ENCODE results near the gene TBCEL.
A peak's percentile ranks its signal among the peaks of the same experiment; 100 is the strongest.
"Not testable (repeated sequence)": the region's sequence is repeated elsewhere in the genome, so short reads cannot be mapped to it uniquely, and the experiment has no call there.

TBCEL gene, protein sequence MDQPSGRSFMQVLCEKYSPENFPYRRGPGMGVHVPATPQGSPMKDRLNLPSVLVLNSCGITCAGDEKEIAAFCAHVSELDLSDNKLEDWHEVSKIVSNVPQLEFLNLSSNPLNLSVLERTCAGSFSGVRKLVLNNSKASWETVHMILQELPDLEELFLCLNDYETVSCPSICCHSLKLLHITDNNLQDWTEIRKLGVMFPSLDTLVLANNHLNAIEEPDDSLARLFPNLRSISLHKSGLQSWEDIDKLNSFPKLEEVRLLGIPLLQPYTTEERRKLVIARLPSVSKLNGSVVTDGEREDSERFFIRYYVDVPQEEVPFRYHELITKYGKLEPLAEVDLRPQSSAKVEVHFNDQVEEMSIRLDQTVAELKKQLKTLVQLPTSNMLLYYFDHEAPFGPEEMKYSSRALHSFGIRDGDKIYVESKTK

DNA sequence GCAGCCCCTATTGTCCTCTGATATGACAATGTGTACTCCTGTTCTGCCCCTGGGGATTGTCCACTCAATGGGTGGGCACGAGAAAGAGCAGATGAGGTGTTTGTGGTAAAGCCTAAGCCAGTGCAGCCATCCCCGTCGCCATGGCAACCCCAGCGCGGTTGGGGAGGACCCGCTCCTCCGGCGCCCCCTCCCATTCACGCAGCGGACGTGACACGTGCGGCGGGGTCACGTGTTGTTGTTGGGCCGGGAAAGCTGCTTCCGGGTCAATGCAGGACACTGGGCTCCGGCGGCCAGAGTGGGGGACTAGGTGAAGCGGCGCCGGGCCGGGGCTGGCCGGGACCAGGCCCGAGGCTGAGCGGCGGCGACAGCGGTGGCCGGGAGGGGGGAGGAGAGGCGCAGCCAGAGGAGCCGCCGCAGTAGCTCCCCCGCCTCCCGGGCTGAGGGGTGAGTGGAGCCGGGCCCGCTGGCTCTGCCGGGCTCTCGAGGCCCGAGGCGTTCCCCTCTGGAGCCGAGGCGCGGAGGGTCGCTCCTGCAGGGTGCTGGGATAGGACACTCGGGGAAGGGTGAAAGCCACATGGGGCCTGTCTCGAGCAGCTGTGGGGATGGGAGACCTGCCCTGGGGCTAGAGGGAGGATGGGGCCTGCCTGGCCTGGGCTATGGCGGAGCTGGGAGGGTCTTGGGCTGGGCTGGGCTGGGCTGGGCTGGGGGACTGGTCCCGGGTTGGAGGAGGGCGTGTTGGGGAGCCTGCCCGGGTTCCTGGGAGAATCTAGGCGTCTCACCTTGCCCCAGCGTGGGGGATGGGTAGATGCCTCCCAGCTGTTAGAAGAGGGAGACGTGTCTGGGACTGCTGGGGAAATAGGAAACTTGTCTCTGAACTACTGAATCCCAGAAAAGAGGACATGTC, at the start of gene TBCEL:
Gene TBCEL (plus strand): TSS at position 255 of the 904 bp plus-strand sequence. CDS start 21,589 bp downstream, outside the sequence.
- peak; percentile 81 for DNase-seq (ENCODE audit: low read depth)

DNA sequence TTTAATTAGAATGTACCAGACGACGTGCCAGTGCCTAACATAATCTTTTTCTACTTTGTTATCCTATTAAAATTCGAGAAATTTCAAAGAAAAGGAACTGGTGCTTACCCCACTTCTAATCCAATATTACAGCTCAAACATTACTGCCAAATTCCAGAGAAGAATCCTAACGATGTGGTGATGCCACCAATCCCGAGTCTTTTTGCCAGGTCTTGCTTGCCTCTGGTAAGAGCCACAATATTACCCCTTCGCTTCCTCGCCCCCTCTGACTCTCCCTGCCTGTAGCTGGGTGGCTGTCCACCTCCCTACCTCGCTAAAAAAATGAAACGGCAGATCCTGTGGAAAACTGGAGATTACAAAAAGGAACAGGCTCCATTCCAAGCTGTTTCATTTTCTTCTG, 49.4 kb upstream of the TBCEL start:
- DNase-seq (ENCODE audit: low read depth) = no peak

GRCh38 chr11:120974965-120975364, 48.9 kb upstream of the TBCEL start:
- DNase-seq (ENCODE audit: low read depth) = no peak

DNA sequence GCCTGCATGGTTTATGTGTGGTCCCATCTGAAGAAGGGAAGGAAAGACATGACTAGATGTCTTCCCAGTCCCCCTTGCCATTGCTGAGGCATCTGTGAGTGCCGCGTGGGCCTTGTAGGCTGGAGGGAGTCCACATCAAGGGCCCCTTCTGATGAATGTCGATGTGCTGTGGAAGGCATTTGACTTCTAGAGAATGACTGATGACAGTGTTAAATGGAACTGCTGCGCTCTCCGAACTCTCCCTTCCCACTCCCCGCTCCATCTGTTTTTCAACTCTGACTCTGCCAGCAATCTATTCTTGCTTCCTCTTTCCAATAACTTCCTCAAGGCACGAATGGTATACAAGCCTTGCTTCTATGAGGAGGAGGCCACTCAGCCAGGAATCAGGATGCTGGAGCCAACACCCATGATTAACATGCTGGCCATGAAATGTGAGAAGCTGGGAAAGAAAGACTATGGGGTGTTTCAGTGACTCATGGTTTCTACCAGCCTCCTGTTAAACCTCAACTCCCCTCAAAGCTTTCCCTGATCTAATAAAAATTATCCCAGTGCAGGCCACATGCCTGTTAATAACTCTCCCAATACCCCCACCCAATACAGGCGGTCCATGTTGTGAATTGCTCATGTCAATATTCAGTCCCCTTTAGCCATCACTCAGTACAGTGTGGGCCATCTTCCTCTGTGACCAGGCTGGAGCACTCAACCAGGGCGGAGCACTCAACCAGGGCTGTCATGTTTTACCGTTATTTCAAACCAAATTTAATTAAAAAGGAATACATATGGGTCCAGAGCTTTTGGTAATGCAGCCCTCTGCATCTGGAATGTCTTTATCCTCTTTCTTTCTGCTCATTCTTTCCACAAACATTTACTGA, 46.4 kb upstream of the TBCEL start:
- no peak for DNase-seq (ENCODE audit: low read depth)

DNA sequence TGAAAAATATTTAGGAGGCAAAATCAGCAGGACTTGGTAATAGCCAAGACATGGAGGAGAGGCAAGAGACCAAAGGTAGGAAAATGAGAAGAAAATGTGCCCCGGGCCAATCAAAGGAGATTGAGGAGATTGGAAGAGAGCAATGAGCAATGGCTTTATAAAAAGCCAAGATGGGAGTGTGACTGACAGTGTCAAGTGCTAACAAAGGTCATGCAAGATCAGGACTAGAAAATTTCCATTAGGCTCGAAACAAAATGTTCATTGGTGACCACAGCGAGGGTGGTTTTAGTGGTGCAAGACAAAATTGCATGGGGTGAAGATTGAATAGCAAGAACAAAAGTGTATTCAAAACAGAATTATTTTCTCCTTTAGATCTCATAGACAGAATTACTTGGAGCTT, 45.2 kb upstream of the TBCEL start:
- DNase-seq (ENCODE audit: low read depth) = no peak

DNA sequence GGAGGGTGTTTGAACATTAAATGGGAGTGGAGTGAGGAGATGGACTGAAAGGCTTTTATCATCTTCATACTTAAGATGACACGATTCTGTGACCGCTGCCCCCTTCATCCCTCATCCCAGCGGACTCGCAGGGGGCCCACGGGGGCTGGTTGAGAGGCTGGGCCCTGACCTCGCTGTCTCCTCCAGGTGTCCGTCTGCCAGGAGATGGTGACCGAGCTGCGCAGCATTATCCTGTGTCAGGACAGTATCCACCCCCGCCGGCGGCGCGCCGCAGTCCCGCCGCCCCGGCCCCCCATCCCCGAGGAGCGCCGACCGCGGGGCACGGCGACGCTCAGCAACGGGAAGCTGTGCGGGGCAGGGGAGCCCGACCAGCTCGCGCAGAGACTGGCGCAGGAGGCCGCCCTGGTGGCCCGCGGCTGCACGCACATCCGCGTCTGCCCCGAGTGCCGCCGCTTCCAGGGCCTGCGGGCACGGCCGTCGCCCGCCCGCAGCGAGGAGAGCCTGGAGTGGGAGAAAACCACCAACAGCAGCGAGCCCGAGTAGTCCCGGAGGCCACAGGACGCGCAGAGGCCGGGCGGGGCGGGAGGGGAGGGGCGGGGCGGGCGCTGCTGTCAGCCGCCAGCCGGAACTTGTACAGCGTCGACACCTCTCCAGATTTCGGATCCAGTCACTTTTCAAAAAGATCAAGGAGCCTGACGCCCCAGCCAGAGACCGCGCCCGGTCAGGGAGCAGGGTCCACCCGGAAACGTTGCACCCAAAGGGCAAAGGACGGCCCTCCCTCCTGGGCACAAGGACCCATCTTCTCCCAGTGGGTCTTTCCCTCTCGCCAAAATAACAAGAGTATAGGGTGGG, 38.0 kb upstream of the TBCEL start:
- peak; percentile 52 for DNase-seq (ENCODE audit: low read depth)

DNA sequence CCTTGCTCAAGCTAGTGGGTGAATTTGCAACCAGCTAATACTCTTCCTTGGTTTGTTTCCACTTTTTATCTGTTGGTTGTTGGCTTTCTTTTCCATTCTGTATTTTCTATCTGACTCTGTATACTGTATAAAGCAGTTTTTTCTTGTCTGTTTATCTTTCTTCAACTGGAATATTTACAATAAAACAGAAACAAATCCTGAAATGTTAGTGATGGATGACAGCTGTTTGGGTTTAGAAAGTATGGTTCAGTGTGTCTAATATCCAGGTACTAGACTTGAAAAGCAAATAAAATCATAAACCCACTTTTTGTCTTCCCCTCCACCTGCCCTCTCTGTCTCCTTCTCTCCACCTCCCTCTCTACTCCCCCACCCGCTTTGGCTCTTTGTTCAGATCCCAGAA, 35.3 kb upstream of the TBCEL start:
- DNase-seq (ENCODE audit: low read depth) = no peak

DNA sequence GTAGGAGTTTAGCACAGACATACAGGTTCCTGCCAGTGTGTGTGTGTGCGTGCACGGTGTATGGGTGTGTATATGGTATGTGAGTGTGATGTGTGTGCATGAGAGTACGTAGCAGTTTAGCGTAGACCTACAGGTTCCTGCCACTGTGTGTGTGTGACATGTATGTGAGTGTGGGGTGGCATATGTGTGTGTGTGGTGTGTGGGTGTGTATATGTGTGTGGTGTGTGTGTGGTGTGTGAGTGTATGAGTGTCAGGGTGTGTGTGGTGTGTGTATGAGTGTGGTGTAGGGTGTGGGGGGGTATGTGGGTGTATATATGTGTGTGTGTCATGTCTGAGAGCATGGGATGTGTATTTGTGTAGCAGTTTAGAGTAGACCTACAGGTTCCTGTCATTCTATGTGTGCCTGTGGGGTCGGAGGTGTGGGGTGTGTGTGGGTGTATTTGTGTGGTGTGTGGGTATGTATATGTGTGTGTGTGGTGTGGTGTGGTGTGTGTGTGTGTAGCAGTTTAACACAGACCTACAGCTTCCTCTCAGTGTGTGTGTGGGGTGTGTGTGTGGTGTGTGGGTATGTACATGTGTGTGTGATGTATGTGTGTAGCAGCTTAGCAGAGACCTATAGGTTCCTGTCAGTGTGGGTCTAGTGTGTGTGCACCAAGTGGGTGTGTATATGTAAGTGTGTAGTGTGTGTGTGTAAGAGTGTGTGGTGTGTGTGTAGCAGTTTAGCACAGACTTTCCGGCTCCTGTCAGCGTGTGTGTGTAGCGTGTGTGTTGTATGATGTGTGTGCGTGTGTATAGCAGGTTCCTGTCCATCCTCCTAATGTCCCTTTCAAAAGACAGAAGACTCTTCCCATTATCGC, 31.8 kb upstream of the TBCEL start:
- no peak for DNase-seq (ENCODE audit: low read depth)

GRCh38 chr11:120994091-120994859, 29.6 kb upstream of the TBCEL start:
- no peak for DNase-seq (ENCODE audit: low read depth)

- no peak for DNase-seq (ENCODE audit: low read depth)
Measured at GRCh38 chr11:120995184-120995583, 28.7 kb upstream of the TBCEL start.

GRCh38 chr11:120996973-120997372, 26.9 kb upstream of the TBCEL start:
- DNase-seq (ENCODE audit: low read depth) = no peak

DNA sequence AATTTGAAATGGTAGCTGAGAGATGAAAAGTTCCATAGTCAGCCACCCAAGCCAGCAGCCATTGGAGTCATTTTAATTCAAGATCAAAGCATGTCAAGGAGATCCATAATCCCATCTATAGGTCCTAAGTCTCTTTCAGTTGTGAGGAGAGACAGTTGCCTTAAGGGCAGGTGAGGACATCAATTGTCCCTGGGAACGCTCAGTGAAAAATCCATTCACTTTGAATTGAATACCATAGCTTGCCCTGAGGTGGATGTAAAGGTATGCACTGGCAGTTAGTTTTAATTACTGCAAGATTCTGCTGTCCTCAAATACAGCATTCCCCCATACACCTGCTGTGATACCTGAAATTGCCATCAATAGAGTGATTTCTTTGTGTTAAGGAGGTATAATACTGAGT, 25.3 kb upstream of the TBCEL start:
- DNase-seq (ENCODE audit: low read depth) = no peak

DNA sequence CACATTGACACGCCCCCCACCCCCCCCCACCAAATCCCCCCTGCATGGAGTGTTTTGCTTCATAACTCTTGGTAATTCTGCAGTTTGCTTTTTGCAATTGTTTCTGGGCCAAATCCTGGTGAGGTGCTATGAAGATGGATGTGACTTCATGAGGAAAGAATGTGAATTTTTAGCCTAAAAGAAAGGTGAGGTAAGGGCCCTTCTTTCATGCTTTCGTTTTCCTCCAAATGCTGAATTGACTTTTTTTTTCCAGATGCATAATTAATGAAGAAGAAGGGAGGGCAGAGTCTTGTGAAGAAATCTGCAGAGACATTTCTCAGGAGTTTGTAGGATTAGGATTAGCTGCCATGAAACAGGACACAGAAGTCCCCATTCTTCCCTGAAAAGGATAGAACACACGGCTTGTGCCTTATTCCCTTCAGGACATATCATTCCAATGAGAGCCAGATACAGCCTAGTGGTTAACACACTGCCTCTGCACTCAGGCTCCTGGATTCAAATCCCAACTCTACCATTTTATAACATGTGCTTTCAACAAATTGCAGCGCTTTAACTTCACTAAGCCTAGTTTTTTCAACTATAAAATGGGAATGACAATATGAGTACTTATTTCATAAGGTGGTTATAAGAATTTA, 19.6 kb upstream of the TBCEL start:
- no peak for DNase-seq (ENCODE audit: low read depth)

DNA sequence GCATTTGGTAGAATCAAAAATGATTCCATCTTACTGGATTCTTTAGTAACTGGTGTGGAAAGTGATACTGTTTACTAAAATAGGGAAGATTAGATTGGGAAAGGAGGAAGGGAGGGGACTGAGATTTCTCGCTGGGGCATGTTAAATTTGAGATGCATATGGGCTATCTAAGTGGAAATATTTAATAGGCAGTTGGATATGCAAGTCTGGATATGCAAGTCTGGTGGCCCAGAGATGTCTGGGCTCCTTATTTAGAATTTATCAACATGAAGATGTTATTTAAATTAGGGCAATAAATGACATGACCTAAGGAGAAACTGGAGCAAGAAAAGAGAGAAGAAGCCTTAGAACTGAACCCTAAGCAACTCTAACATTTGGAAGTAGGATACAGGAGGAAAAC, 17.0 kb upstream of the TBCEL start:
- DNase-seq (ENCODE audit: low read depth) = no peak

- DNase-seq (ENCODE audit: low read depth) = no peak
Measured at GRCh38 chr11:121008551-121008950, 15.4 kb upstream of the TBCEL start.

- DNase-seq (ENCODE audit: low read depth) = no peak
Measured at GRCh38 chr11:121012091-121012490, 11.8 kb upstream of the TBCEL start.

- no peak for DNase-seq (ENCODE audit: low read depth)
Measured at GRCh38 chr11:121018746-121019145, 5.2 kb upstream of the TBCEL start.

- DNase-seq (ENCODE audit: low read depth) = not testable (repeated sequence)
Measured at GRCh38 chr11:121021718-121022117, 2.2 kb upstream of the TBCEL start.

GRCh38 chr11:121024989-121025388, 1.1 kb downstream of the TBCEL start:
- peak; percentile 23 for DNase-seq (ENCODE audit: low read depth)
